ENCODE data around the gene GATA1. TPM values are rescaled to one million over a fixed set of nuclear protein-coding genes. Genes with fewer than 3 reads are reported as not detected.

Gene GATA1
- total RNA-seq, 1 donor from 2014 or later, result not detected

DNA sequence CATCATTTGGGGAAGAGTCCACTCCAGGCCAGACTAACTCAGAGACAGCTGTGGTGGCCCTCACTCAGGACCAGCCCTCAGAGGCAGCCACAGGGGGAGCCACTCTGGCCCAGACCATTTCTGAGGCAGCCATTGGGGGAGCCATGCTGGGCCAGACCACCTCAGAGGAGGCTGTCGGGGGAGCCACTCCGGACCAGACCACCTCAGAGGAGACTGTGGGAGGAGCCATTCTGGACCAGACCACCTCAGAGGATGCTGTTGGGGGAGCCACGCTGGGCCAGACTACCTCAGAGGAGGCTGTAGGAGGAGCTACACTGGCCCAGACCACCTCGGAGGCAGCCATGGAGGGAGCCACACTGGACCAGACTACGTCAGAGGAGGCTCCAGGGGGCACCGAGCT is 36.7 kb downstream of the GATA1 start:
- Mint-ChIP-seq H3K27ac (ENCODE audit: unreplicated experiment) (no peak overlapping the region), H3K4me1 (ENCODE audit: low read depth, unreplicated experiment) (no peaks in the 10 kb centered on the region), H3K9me3 (ENCODE audit: unreplicated experiment) (no peaks in the 10 kb centered on the region), H3K36me3 (ENCODE audit: low read depth, unreplicated experiment) (peaks cover 4% of the 10 kb centered on the region), H3K4me3 (ENCODE audit: unreplicated experiment) (no peak overlapping the region), H3K27me3 (ENCODE audit: low read depth, unreplicated experiment) (no peaks in the 10 kb centered on the region)
- H3K4me2 ChIP-seq (ENCODE audit: low read length), result no peak overlapping the region
- H3K27ac ChIP-seq (ENCODE audit: low read depth, low read length), result no peak overlapping the region
- TF ChIP-seq EZH2 (IDR thresholded peaks at IDR 0.05; ENCODE audit: insufficient read depth, low read length) (no peak), CTCF (IDR thresholded peaks at IDR 0.05; ENCODE audit: insufficient read depth, low read depth, low read length) (no peak)
- FAIRE-seq (no peak), DNase-seq (ENCODE audit: low read depth) (no peak)
- no peaks in the 10 kb centered on the region for H3K36me3 ChIP-seq (ENCODE audit: insufficient read depth, low read length)
- H2AFZ ChIP-seq (ENCODE audit: low read depth, low read length), result no peak overlapping the region
- H3K4me1 ChIP-seq (ENCODE audit: insufficient read depth, low read length), result no peaks in the 10 kb centered on the region
- H3K9ac ChIP-seq (ENCODE audit: low read length), result no peak overlapping the region
- no peaks in the 10 kb centered on the region for H3K9me3 ChIP-seq (ENCODE audit: insufficient read depth, low read depth, low read length)
- H3K4me3 ChIP-seq (ENCODE audit: insufficient read depth, low read depth, low read length), result no peak overlapping the region
- H3K79me2 ChIP-seq (ENCODE audit: insufficient read depth, low read length), result no peaks in the 10 kb centered on the region
- no peaks in the 10 kb centered on the region for H3K27me3 ChIP-seq (ENCODE audit: insufficient read depth, low read length)
- no peaks in the 10 kb centered on the region for H4K20me1 ChIP-seq (ENCODE audit: insufficient read depth, low read length)

- no peak for FAIRE-seq
- no peak overlapping the region for H3K27ac Mint-ChIP-seq (ENCODE audit: unreplicated experiment)
These were observed 37.7 kb downstream of the GATA1 start for GRCh38 chrX:48824066-48824465.

More at GRCh38 chrX:48824066-48824465, 37.7 kb downstream of the GATA1 start:
- Histone ChIP-seq H3K9me3 (ENCODE audit: insufficient read depth, low read depth, low read length) (no peaks in the 10 kb centered on the region), H3K9ac (ENCODE audit: low read length) (no peak overlapping the region), H2AFZ (ENCODE audit: low read depth, low read length) (no peak overlapping the region), H3K4me1 (ENCODE audit: insufficient read depth, low read length) (no peaks in the 10 kb centered on the region), H4K20me1 (ENCODE audit: insufficient read depth, low read length) (no peaks in the 10 kb centered on the region), H3K36me3 (ENCODE audit: insufficient read depth, low read length) (no peaks in the 10 kb centered on the region), H3K4me2 (ENCODE audit: low read length) (no peak overlapping the region), H3K79me2 (ENCODE audit: insufficient read depth, low read length) (no peaks in the 10 kb centered on the region), H3K27ac (ENCODE audit: low read depth, low read length) (no peak overlapping the region), H3K27me3 (ENCODE audit: insufficient read depth, low read length) (no peaks in the 10 kb centered on the region), H3K4me3 (ENCODE audit: insufficient read depth, low read depth, low read length) (no peak overlapping the region)
- no peak for DNase-seq (ENCODE audit: low read depth)
- Mint-ChIP-seq H3K27me3 (ENCODE audit: low read depth, unreplicated experiment) (no peaks in the 10 kb centered on the region), H3K36me3 (ENCODE audit: low read depth, unreplicated experiment) (peaks cover 4% of the 10 kb centered on the region), H3K4me3 (ENCODE audit: unreplicated experiment) (no peak overlapping the region), H3K9me3 (ENCODE audit: unreplicated experiment) (no peaks in the 10 kb centered on the region), H3K4me1 (ENCODE audit: low read depth, unreplicated experiment) (no peaks in the 10 kb centered on the region)
- TF ChIP-seq CTCF (IDR thresholded peaks at IDR 0.05; ENCODE audit: insufficient read depth, low read depth, low read length) (no peak), EZH2 (IDR thresholded peaks at IDR 0.05; ENCODE audit: insufficient read depth, low read length) (no peak)
